Endothelial cell of umbilical vein (primary cell): ENCODE measurements around the gene TP53TG5.

Source experiments
- CTCF ChIP-seq, 2 donors: IDR thresholded peaks; 1 replicate in 1 of 2; 2 replicates in 1 of 2; pipeline ENCODE4 v1.5.1; 2011; ENCODE audit warnings: low read length in 2 of 2, mild to moderate bottlenecking in 2 of 2, moderate library complexity in 2 of 2, control low read depth in 1 of 2, inconsistent platforms in 1 of 2, low read depth in 1 of 2; ENCODE audit not compliant: insufficient read depth in 1 of 2; ENCODE audit errors: extremely low read depth in 1 of 2
- EZH2 ChIP-seq: IDR thresholded peaks from 2 replicates; pipeline ENCODE4 v1.6.1; 2012; ENCODE audit warnings: borderline replicate concordance, low read depth, mild to moderate bottlenecking, moderate library complexity, low read length, inconsistent platforms; ENCODE audit not compliant: severe bottlenecking
- FOS ChIP-seq: IDR thresholded peaks from 2 replicates; pipeline ENCODE4 v1.6.1; 2011; ENCODE audit warnings: mild to moderate bottlenecking, low read length, moderate library complexity, borderline replicate concordance; ENCODE audit not compliant: insufficient read depth
- JUN ChIP-seq: IDR thresholded peaks from 2 replicates; pipeline ENCODE4 v1.6.1; 2011; ENCODE audit warnings: borderline replicate concordance, low read depth; ENCODE audit not compliant: insufficient read length, insufficient read depth
- MAX ChIP-seq: IDR thresholded peaks from 2 replicates; pipeline ENCODE4 v1.6.1; 2011; ENCODE audit not compliant: insufficient read depth, insufficient read length
- MYC ChIP-seq: IDR thresholded peaks from one replicate; pipeline ENCODE4 v1.6.1; 2011; ENCODE audit warnings: mild to moderate bottlenecking, low read depth, low read length
- POLR2A ChIP-seq: IDR thresholded peaks from 2 replicates; pipeline ENCODE4 v1.6.1; 2012; ENCODE audit warnings: low read depth, mild to moderate bottlenecking, control low read depth, low read length
- POLR2AphosphoS5 ChIP-seq: IDR thresholded peaks from 2 replicates; pipeline ENCODE4 v1.6.1; 2012; ENCODE audit warnings: low read depth, mild to moderate bottlenecking, control low read depth, low read length, moderate library complexity; ENCODE audit not compliant: insufficient read depth

GRCh38 chr20:45343532-45344167 lies 34.5 kb downstream of the TP53TG5 start:
- TF ChIP-seq EZH2: no peak
- no peak for TF ChIP-seq POLR2AphosphoS5
- TF ChIP-seq CTCF (IDR thresholded peaks at IDR 0.05; ENCODE audit: extremely low read depth in 1 of 2, insufficient read depth in 1 of 2, low read depth in 1 of 2, low read length in 2 of 2): no peak
- no peak for TF ChIP-seq POLR2A
- no peak for TF ChIP-seq FOS
- TF ChIP-seq MYC: no peak
- TF ChIP-seq MAX: no peak
- TF ChIP-seq JUN: no peak
